DMS153 treated with DMSO at 0.1 percent for 48 hours (cell line): Measurements from ENCODE around the gene G6PD.
"Not testable (repeated sequence)": the region's sequence is repeated elsewhere in the genome, so short reads cannot be mapped to it uniquely, and the experiment has no call there.

Experiments
- DNase-seq: peaks from one replicate; lab custom pipeline; 2025; ENCODE audit not compliant: unreplicated experiment; lab: John Stamatoyannopoulos, UW

The G6PD gene

DNA sequence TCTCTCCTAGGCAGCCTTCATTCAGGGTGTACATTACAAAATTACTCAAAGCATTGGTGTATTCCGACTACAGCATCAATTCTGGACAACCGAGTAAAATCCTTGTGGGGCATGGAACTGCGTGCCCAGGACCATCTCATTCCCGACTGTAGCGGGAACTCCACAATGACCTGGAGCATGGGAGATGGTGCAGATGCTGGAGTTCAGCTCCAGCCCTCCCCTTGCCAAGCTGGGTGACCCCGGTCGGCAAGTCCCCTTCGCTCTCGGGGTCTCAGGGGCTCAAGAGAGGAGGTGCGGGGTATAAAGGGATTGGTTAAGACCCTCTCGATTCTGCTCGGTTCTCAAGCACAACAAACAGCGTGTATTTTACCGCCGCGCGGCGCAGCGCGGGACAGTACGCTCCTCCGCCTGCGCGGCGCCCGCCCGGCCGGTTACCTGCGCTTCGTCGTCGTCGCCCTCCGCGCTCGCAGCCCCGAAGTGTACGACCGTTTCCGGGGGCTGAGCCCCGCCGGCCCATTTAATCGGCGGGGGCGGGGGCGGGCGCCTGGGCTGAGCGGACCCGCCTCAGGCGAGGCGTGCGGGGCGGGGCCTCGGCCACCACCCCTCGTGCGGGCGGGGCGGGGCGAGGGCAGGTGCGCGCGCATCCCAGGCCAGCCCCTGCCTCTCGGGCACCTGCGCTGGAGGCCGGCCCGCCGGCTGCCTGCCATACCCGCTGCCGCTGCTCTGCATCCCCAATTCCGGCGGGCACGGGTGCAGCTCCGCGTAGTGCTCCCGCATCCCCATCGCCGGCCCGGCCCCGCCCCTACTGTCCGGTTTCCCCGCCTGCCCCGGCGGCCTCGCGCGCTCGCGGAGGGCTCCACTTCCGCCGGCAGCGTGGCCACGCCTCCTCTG is at the start of gene G6PD:
Gene G6PD, minus strand, starts transcription at position 493 of the 891 bp plus-strand sequence. CDS start 691 bp downstream, outside the sequence.
- peak; percentile 51 for DNase-seq

DNA sequence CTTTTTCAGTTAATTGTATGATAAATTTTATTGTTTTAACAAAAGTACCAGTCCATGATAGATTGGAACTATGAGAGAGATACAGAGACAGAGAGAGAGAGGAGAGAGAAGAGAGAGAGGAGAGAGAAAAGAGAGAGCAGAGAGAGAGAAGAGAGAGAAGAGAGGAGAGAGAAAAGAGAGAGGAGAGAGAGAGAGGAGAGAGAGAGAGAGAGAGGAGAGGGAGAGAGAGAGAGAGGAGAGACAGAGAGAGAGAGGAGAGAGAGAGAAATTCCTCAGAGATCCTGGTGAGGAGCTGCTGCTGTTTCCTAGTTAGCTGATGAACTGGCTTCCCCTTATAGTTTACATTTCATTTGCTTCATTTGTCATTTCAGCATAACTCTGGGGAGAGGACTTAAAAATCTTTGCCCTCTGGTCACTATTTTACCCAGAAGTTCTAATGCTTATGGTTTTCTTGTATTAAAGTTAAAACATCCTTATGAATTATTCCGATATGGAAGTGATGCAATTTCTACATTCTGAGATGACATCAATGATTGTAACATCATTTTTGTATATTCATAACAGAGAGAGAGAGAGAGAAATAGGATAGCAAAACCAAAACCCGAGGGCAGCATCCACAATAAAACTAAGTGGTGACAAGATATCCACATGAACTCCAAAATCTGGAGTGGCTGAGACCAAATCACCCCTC is 49.1 kb upstream of the G6PD start:
- DNase-seq: no peak

DNA sequence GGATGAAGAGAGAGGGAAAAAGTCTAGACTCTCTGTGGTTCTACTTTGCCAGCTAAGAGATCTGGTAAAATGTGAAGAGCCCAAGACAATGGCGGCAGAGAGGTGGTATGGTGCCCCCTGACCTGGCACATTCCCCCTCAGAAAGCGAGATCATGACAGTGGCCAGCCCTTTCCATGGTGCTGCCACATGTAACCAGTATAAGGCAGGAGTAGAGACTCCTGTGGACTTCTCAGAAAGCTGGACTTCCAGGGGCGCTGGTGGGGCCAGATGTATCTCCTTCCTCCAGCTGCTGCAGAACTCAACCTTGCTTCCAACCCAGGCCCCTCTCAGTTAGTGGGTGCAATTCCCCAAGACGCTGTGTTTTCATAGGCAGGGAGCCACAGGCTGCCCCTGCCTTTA is 47.8 kb upstream of the G6PD start:
- no peak for DNase-seq

- no peak for DNase-seq
Observed at GRCh38 chrX:154593201-154593600, 46.6 kb upstream of the G6PD start.

DNA sequence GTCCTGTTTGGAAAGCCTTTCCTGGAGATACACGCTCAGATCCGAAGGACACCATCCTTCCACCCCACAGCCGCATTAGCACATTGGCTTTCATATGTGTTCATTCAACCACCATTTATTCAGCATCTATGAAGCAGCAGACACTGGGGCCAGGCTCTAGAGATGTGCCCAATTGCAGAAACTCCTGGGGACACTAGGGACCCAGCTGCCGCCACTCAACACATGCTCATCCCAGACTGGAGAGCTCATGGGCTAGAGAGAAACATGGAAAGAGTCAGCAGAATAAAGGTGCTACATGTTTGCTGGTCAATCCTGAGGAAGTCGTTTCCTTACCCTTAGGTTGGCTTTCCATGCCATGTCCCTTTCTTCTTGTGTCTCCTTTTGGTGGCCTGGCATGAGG is 45.9 kb upstream of the G6PD start:
- no peak for DNase-seq

DNA sequence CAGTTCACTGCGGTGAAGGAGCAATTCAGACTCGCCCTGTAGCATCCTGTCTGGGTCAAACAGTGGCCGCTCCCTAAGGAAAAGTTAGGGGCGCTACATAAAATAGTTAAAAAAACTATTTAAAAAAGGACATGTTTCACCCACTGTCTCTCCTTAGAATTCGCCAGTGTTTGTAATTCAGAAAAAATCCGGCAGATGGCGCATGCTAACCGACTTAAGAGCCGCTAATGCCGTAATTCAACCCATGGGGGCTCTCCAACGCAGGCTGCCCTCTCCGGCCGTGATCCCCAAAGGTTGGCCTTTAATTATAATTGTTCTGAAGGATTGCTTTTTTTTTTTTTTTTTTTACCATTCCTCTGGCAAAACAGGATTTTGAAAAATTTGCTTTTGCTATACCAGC is 43.8 kb upstream of the G6PD start:
- not testable (repeated sequence) for DNase-seq

DNA sequence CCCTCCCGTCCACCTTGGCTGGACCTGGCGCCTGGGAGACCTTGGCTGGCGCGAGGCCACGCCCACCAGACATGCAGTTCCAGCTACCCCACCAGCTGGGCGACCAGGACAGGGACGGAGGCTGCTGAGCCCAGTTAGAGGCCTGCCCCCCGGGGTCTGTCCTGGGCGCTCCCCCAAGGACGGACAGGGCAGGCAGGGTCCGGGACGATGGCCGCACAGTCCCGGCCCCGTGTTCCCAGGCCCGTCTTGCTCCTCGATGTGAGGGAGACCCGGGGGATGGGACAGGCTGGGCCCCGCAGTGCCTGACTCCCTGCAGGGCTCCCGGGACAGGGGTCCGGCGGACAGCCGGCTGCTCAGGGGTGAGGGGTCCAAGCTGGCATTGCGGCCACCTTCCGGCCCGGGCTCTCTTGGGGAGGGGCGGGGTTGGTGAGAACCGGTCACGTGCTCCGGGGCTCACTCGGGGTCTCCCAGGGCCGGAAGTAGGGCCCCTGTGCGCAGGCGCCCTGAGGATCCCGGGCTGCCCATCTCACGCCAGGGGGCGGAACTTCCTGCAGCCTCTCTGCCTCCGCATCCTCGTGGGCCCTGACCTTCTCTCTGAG is 38.0 kb upstream of the G6PD start, which contains the start of gene CTAG1A:
Gene CTAG1A, plus strand, starts transcription at position 549 of the 599 bp plus-strand sequence. CDS start 74 bp downstream, outside the sequence.
- DNase-seq: not testable (repeated sequence)

DNA sequence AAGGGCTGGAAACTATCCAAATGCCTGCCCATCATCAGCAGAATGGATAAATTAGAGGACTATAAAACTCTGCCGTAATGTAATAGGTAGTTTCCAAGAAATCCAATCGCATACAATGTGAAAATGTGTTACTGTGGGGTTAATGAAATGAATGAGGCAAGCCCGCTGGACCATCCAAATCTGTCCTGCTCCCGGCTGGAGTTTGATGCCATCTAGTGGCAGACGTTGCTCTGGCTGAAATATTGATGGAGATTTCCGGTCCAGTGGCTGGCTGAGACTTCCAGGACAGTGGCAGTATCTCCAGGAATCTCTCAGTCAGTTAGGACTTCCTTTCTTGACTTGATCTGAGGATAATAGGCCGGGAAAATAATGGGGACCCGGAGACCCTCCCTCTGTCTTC is 36.3 kb upstream of the G6PD start:
- not testable (repeated sequence) for DNase-seq

GRCh38 chrX:154575076-154575475 is 28.4 kb upstream of the G6PD start:
- not testable (repeated sequence) for DNase-seq

- not testable (repeated sequence) for DNase-seq
Observed at GRCh38 chrX:154573061-154573460, 26.4 kb upstream of the G6PD start.

DNA sequence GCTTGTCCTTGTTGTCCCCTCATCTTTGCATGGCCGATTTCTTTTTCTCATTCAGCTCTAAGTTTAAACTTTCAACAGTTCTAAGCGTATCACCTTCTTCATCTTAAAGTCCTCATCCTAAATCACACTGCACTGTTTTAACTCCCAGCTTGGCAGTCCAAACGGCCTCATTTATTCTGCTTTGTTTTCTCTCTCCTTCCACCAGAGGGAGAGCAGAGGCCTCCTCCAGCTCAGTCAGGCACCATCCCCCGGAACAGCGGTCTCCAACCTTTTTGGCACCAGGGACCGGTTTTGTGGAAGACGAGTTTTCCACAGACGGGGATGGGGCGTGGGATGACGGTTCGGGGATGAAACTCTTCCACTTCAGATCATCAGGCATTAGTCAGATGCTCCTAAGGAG is 23.7 kb upstream of the G6PD start:
- DNase-seq: not testable (repeated sequence)

DNA sequence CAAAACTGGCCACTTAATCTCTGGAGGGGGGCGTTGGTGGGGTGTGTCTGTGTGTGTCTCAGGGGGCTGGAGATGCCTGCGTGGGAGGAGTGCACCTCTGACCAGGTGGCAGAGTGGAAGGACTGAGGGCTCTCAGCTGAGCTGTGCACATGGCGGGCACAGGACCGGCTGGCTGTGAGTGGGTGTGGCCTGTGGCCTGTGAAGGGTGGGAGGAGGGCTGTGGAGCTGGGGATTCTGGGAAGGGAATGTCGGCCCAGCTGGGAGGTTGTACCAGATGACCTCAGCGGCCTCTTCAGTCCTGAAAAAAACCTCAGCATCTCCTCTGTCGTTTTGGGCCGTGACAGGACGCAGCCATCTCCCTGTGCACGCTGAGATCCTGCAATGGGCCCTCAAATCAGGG is 15.6 kb upstream of the G6PD start:
- not testable (repeated sequence) for DNase-seq

- DNase-seq: not testable (repeated sequence)
Observed at GRCh38 chrX:154560326-154560725, 13.7 kb upstream of the G6PD start.

DNA sequence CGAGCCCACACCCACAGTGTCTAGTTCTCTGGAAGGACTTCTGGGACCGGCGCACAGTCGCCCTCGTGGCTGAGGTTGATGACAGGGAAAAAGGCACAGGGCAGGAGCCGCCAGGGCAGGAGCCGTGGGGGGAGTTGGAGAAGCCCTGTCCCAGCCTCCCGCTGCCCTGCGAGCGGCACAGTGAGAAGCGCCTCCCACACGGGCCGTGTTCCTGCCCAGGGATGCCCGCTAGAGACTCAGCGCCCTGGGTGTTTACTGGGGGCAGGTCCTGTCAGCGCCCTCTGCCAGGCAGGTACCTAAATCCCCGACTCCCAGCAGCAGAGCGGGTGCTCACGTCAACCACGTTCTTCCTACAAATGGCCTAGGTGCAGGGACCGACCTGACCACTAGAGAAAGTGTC is 12.2 kb upstream of the G6PD start:
- DNase-seq: not testable (repeated sequence)

DNA sequence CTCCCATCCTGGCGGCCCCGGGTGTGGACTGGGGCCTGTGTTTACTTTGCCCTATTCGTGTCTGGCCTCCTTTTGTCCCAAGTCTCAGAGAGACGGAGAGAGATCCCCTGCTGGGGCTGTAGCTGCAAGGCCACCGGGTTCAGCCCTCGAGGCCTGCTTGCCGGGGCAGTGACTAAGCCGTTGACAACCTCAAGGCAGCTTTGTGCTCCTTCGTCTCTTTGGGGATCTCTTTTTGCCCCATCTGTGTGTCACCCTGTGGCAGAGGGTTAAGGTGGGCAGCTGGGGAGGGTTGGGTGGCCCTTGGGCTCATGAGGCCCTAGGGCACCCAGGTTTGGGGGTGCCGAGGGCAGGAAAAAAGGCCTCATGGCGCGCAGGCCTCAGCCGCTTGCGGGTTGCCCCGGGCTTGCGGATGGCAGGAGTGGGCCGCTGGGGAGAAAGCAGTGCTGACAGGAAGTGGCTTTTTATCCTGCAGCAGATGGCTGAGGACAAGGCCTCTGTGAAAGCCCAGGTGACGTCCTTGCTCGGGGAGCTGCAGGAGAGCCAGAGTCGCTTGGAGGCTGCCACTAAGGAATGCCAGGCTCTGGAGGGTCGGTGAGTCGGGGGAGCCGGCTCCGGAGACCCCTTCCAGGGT is 11.5 kb upstream of the G6PD start:
- not testable (repeated sequence) for DNase-seq

GRCh38 chrX:154552112-154552806 is 5.6 kb upstream of the G6PD start:
- not testable (repeated sequence) for DNase-seq

DNA sequence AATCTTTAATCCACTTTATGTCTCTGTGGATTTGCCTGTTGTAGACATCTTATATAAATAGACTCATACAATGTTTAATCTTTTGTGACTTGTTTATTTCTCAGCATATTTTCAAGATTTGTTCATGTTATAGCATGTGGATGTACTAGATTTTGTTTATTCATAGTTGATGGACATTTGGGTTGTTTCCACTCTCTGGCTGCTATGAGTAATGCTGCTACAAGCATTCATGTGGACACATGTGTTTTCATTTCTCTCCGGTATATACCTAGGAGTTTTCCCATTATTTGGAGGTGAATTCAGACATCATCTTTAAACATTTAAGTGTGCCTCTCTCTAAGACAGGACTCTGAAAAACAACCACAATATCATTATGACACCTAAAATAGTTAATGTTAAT is 3.1 kb upstream of the G6PD start:
- DNase-seq: no peak

GRCh38 chrX:154548028-154548316 is 1.3 kb upstream of the G6PD start:
- DNase-seq: no peak

DNA sequence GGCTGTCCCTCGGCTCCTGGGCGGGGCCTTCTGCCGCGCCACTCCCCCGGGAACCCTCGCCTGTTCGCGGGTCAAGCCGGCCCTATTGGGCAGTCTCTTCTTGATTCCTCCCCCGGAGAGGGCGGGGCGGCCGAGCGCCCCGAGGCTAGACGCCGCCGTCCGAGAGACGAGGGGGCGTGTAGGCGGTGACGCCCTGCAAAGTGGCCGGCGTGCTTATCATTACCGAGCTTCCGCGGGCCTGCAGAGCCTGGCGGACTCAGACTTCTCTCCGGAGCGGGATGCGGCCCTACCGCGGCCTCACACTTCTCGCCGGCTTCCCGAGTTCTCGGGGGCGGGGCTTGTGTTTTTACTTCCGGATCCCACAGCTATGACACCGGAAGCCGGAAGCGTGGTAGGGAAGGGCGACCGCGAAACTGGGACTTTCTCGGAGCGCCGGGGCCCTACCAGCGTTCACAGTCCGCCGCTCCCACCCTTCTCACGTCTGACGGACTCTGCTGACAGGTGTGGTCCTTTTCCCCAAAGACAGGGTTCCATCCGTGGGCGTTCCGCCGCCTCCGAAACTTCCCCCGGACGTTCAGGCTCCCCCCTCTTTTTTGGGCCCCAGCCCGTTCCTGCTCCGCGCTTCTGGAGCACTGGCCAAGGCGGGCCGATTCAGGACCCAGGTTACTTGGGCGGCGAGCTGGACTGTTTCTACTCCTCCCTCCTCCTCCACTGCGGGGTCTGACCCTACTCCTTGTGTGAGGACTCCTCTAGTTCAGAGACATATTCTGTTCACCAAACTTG is 790 bp upstream of the G6PD start, which contains the start of gene IKBKG:
Gene IKBKG, plus strand, starts transcription at position 376 of the 783 bp plus-strand sequence. CDS start 4,383 bp downstream, outside the sequence.
- peak; percentile 88 for DNase-seq
